HFFc6 (cell line): ENCODE data around the gene OR4D5. TPM values are rescaled to one million over a fixed set of nuclear protein-coding genes. Genes with fewer than 3 reads are reported as not detected.

ENCODE experiments used
- DNase-seq: peaks from one replicate; pipeline ENCODE4 v3.0.0-alpha.2; 2018
- H3K27ac Mint-ChIP-seq: 2 replicates; pipeline ENCODE4 v1.8.0; 2020; ENCODE audit warnings: mild to moderate bottlenecking, mixed read lengths
- H3K27me3 Mint-ChIP-seq: 2 replicates; pipeline ENCODE4 v1.8.0; 2021; ENCODE audit warnings: mild to moderate bottlenecking, moderate library complexity, mixed read lengths; ENCODE audit not compliant: insufficient read depth
- H3K36me3 Mint-ChIP-seq: 2 replicates; pipeline ENCODE4 v1.8.0; 2021; ENCODE audit warnings: low read depth, mixed read lengths
- H3K4me1 Mint-ChIP-seq: 2 replicates; pipeline ENCODE4 v1.8.0; 2020; ENCODE audit warnings: low read depth, mixed read lengths
- H3K4me3 Mint-ChIP-seq: 2 replicates; pipeline ENCODE4 v1.8.0; 2020; ENCODE audit warnings: mild to moderate bottlenecking, moderate library complexity, mixed read lengths
- H3K9me3 Mint-ChIP-seq: 2 replicates; pipeline ENCODE4 v1.8.0; 2020; ENCODE audit warnings: mild to moderate bottlenecking, mixed read lengths
- total RNA-seq, 6 experiments: library from RNA; stranded (reverse); fragmentation: NEBNext Ultra II Directional; extraction: Animal tissue kit (Norgen Biotek cat#: 25700); gene quantifications; 2 replicates in 1 of 6; 3 replicates in 5 of 6; pipeline ENCODE4 v1.2.3, GENCODE V29; 2021
- TF ChIP-seq, protein P1 (sequence below): fragments of 200-600 bp; sonication (generic); IDR thresholded peaks from 2 replicates; pipeline ENCODE4 v1.5.0; 2021; ENCODE audit warnings: antibody characterized with exemption, mild to moderate bottlenecking

The OR4D5 gene
- total RNA-seq, 6 experiments from 2014 or later = not detected

DNA sequence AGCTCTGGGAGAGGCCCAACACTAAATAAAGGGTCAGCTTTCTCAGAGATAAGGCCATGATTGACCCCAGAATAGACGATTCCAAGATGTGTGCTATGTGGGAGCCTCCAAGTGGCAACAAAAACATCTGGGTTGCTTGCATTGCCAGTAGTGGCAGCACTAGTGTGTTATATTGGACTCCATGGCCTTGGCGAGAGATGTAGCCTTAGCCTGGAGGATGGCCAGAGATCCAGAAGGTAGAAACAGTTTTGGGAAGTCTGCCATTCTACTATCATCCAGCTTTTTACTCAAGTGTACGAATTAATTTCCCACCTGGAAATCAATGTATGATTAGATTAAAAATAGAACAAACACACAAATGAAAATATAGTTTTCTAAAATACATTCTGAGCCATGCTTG, 34.5 kb upstream of the OR4D5 start:
- peaks cover 4% of the 10 kb centered on the region; the same call in 1 of the 2 replicates for H3K36me3 Mint-ChIP-seq
- H3K4me3 Mint-ChIP-seq = no peak overlapping the region
- H3K9me3 Mint-ChIP-seq = peaks cover 21% of the 10 kb centered on the region
- no peaks in the 10 kb centered on the region; the same call in 1 of the 2 replicates for H3K27me3 Mint-ChIP-seq
- DNase-seq = no peak
- no peak overlapping the region for H3K27ac Mint-ChIP-seq
- TF ChIP-seq, protein P1, sequence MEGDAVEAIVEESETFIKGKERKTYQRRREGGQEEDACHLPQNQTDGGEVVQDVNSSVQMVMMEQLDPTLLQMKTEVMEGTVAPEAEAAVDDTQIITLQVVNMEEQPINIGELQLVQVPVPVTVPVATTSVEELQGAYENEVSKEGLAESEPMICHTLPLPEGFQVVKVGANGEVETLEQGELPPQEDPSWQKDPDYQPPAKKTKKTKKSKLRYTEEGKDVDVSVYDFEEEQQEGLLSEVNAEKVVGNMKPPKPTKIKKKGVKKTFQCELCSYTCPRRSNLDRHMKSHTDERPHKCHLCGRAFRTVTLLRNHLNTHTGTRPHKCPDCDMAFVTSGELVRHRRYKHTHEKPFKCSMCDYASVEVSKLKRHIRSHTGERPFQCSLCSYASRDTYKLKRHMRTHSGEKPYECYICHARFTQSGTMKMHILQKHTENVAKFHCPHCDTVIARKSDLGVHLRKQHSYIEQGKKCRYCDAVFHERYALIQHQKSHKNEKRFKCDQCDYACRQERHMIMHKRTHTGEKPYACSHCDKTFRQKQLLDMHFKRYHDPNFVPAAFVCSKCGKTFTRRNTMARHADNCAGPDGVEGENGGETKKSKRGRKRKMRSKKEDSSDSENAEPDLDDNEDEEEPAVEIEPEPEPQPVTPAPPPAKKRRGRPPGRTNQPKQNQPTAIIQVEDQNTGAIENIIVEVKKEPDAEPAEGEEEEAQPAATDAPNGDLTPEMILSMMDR = no peak
- H3K4me1 Mint-ChIP-seq = no peaks in the 10 kb centered on the region

DNA sequence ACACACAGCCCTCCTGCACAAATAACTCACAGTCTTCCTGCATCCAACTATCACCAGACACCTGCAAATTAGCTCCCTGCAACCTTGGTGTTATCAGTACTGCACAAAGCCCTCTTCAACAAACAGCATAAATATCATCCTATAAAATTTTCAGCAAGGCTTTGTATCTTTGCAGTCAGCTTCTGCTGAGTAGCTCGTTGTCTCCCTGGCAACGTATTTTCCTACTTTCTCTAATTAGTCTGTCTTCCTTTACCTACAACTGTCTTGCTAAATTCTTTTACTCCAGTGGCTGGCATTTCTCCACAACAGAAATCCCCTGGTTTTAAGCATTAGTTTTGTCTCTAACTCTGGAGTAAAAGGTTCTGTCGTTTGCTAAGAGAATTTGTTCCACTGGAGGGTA, 33.6 kb upstream of the OR4D5 start:
- H3K4me3 Mint-ChIP-seq = no peak overlapping the region
- no peak overlapping the region for H3K27ac Mint-ChIP-seq
- TF ChIP-seq, protein P1 = no peak
- no peaks in the 10 kb centered on the region for H3K4me1 Mint-ChIP-seq
- H3K27me3 Mint-ChIP-seq = no peaks in the 10 kb centered on the region; the same call in 1 of the 2 replicates
- peaks cover 4% of the 10 kb centered on the region; the same call in 1 of the 2 replicates for H3K36me3 Mint-ChIP-seq
- peaks cover 21% of the 10 kb centered on the region for H3K9me3 Mint-ChIP-seq
- DNase-seq = no peak

DNA sequence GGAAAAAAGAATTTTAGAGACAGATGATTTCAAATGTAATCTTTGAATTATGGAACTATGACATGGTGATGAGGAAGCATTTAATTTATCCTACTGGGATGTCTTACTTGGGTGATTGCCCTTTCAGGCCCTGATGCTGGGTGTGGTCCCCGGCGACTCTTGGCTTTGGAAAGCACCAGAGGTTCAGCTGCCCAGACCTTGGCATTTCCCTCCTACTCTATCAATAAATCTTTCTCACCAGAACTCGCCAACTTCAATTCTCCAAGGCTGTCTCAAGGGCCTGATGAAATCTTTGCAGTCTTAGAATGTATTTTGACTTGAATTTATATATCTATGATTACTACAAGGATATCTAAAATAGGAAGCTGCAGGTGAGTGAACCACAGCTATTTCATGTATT, 18.5 kb upstream of the OR4D5 start:
- DNase-seq = no peak
- no peak overlapping the region for H3K4me3 Mint-ChIP-seq
- peaks cover 33% of the 10 kb centered on the region for H3K9me3 Mint-ChIP-seq
- no peaks in the 10 kb centered on the region for H3K4me1 Mint-ChIP-seq
- TF ChIP-seq, protein P1 = no peak
- no peaks in the 10 kb centered on the region for H3K36me3 Mint-ChIP-seq
- no peak overlapping the region for H3K27ac Mint-ChIP-seq
- no peaks in the 10 kb centered on the region for H3K27me3 Mint-ChIP-seq

DNA sequence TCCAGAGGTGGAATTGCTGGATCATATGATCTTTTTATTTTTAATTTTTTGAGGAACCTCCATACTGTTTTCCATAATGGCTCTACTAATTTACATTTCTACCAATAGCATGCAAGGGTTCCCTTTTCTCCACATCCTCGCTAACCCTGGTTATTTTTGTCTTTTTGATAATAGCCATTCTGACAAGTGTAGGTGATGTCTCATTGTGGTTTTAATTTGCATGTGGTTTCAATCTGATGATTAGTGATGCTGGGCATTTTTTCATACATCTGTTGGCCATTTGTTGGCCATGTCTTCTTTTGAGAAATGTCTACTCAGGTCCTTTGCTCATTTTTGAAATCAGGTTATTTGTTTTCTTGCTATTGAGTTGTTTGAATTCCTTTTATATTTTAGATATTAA, 15.4 kb upstream of the OR4D5 start:
- H3K27me3 Mint-ChIP-seq = no peaks in the 10 kb centered on the region
- no peak for DNase-seq
- peaks cover 23% of the 10 kb centered on the region for H3K9me3 Mint-ChIP-seq
- H3K27ac Mint-ChIP-seq = no peak overlapping the region
- TF ChIP-seq, protein P1 = no peak
- H3K4me3 Mint-ChIP-seq = no peak overlapping the region
- no peaks in the 10 kb centered on the region for H3K4me1 Mint-ChIP-seq
- H3K36me3 Mint-ChIP-seq = no peaks in the 10 kb centered on the region

DNA sequence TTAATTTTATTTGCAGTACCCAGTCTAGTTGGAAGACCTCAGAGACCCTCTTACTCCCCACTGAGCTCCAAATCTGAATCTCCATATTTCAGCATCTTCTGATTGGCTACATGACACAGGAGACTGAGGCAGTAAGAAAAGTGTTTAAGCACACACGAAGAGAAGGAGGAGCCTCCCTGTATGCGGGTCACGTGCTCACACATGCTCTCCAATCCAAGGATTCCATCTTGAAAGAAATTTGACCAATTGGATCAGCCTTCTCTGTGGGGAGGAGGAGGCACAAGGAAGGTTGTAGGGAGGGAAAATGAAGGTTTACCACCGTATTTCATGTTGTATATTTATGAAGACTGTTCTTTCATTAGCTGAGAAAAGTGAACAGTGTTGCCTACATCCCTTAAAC, 3.0 kb downstream of the OR4D5 start:
- TF ChIP-seq, protein P1 = no peak
- Mint-ChIP-seq H3K36me3 (peaks cover 6% of the 10 kb centered on the region), H3K27me3 (peaks cover 2% of the 10 kb centered on the region; the same call in 1 of the 2 replicates)

DNA sequence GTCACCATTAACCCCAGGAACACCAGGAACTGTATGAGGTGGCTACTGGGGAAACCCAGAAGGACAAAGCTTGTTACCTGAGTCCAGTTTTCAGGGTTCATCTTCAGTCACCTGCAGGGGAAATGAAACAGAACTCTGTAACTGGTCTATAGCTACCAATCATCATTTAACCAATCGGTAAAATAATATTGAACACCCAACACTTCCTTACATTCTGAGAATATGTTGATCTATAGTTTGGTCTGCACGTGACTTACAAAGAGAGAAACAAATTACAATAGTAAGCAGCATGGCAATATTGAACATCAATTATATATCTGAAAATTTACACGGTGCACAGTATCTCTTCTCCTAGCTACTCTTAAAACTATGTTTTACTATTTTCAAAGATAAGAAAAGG, 4.3 kb downstream of the OR4D5 start, which contains the start of gene OR6T1:
OR6T1 (minus strand) TSS at position 101 of the 400 bp plus-strand sequence; CDS start at position 101, 0 bp downstream.
- no peak within 1 kb of the TSS for H3K4me3 Mint-ChIP-seq
- TF ChIP-seq, protein P1 = no peak
- H3K4me1 Mint-ChIP-seq = no peaks in the 10 kb centered on the region
- H3K36me3 Mint-ChIP-seq = peaks cover 6% of the 10 kb centered on the region
- H3K27me3 Mint-ChIP-seq = peaks cover 2% of the 10 kb centered on the region; the same call in 1 of the 2 replicates
- no peak within 1 kb of the TSS for H3K27ac Mint-ChIP-seq
- peaks cover 53% of the 10 kb centered on the region for H3K9me3 Mint-ChIP-seq
- no peak for DNase-seq

More for the DNA sequence above, 3.0 kb downstream of the OR4D5 start:
- Mint-ChIP-seq H3K4me1 (no peaks in the 10 kb centered on the region), H3K4me3 (no peak overlapping the region), H3K27ac (no peak overlapping the region), H3K9me3 (peaks cover 50% of the 10 kb centered on the region)
- no peak for DNase-seq
